Gastrocnemius medialis (tissue), 4 donors: ENCODE results near the gene ST6GALNAC6. TPM values are rescaled to one million over a fixed set of nuclear protein-coding genes. Genes with fewer than 3 reads are reported as not detected.
A peak's percentile ranks its signal among the peaks of the same experiment; 100 is the strongest.

Source experiments
- ATAC-seq, 2 donors: fragments of 150-250 bp; one replicate each; pipeline ENCODE4 v1.9.1; 2016
- DNase-seq, 2 donors: peaks; one replicate each; pipeline ENCODE4 v3.0.0-alpha.2; 2019
- H3K27ac ChIP-seq, 4 donors: fragments of 200-600 bp; sonication (generic); 1 replicate in 1 of 4; 2 replicates in 3 of 4; pipeline ENCODE4 v1.5.1; 2016 to 2018; ENCODE audit warnings: mild to moderate bottlenecking in 2 of 4, moderate library complexity in 1 of 4
- H3K27me3 ChIP-seq, 3 donors: fragments of 200-600 bp; sonication (generic) in 2 of 3; 1 replicate in 1 of 3; 2 replicates in 2 of 3; pipeline versions ENCODE4 v1.5.1 to v1.6.0; 2016 to 2019; ENCODE audit warnings: mild to moderate bottlenecking in 1 of 3, moderate library complexity in 1 of 3
- H3K36me3 ChIP-seq, 2 donors: fragments of 200-600 bp; sonication (generic) in 1 of 2; one replicate each; pipeline ENCODE4 v1.5.1; 2017 to 2018
- H3K4me1 ChIP-seq, 2 donors: fragments of 200-600 bp; sonication (generic) in 1 of 2; one replicate each; pipeline ENCODE4 v1.5.1; 2016 to 2017; ENCODE audit warnings: mild to moderate bottlenecking in 2 of 2
- H3K4me3 ChIP-seq, 4 donors: fragments of 200-600 bp; sonication (generic) in 3 of 4; 1 replicate in 1 of 4; 2 replicates in 3 of 4; pipeline ENCODE4 v1.5.1; 2016 to 2019; ENCODE audit warnings: mild to moderate bottlenecking in 2 of 4
- H3K9me3 ChIP-seq, 3 donors: fragments of 200-600 bp; sonication (generic) in 2 of 3; 1 replicate in 1 of 3; 2 replicates in 2 of 3; pipeline ENCODE4 v1.5.1; 2016 to 2019
- CTCF ChIP-seq, 5 experiments: fragments of 450-650 bp in 3 of 5; fragments of 200-600 bp in 2 of 5; sonication (generic) in 2 of 5; IDR thresholded peaks in 4 of 5; conservative IDR thresholded peaks in 1 of 5; 1 replicate in 4 of 5; 2 replicates in 1 of 5; pipeline ENCODE4 v1.5.1; 2016 to 2019; ENCODE audit warnings: antibody characterized with exemption in 5 of 5, mild to moderate bottlenecking in 3 of 5, moderate library complexity in 3 of 5
- POLR2A ChIP-seq, 2 donors: fragments of 450-650 bp; IDR thresholded peaks; one replicate each; pipeline ENCODE4 v1.6.1; 2017; ENCODE audit warnings: antibody characterized with exemption in 2 of 2, mild to moderate bottlenecking in 2 of 2, moderate library complexity in 2 of 2
- in situ Hi-C, 4 donors: fragments of 200-750 bp; cut with MboI; loops; one replicate each; pipeline versions ENCODE4 v1.15.0 to v1.8.0; 2017; ENCODE audit warnings: low sequenced_read_pairs in 4 of 4
- intact Hi-C: fragments of 100-400 bp; cut with DNase I; formaldehyde crosslinking; loops from one replicate; pipeline ENCODE4 v1.15.1; 2023; ENCODE audit warnings: low total_unique reads
- total RNA-seq, 4 donors: library from RNA; depleted of rRNA; stranded (reverse); fragments of >200 nt; gene quantifications; one replicate each; pipeline versions ENCODE4 v1.1.0 to v1.2.3, GENCODE V29; 2016

Gene ST6GALNAC6
- total RNA-seq, 4 donors from 2014 or later: 46.7 to 69.3 (median 56.9) TPM

- Histone ChIP-seq H3K36me3 (peaks cover 0 to 5% of the 10 kb centered on the region in 2 donors), H3K27me3 (no peaks in the 10 kb centered on the region), H3K27ac (peak overlapping the region; percentile 75 to 86 (median 78)), H3K4me1 (peaks cover 32 to 34% of the 10 kb centered on the region in 2 donors), H3K9me3 (no peaks in the 10 kb centered on the region), H3K4me3 (peak overlapping the region; percentile 60 to 97 (median 82))
- no peak for DNase-seq
- in situ Hi-C loops: loop anchor here in 1 of 4 donors (10.0 kb wide), 1 partner anchor 97 kb away; no protein-coding TSS in a partner anchor
- TF ChIP-seq CTCF (IDR thresholded peaks at IDR 0.05 in 4 of 5, conservative IDR thresholded peaks at IDR 0.05 in 1 of 5) (no peak), POLR2A (IDR thresholded peaks at IDR 0.05) (no peak)
- intact Hi-C loops: no loop called here
- ATAC-seq: no peak
These were observed 38.9 kb upstream of the ST6GALNAC6 start for GRCh38 chr9:127938298-127938690.

GRCh38 chr9:127937388-127938297, 38.2 kb upstream of the ST6GALNAC6 start, which contains the start of gene DPM2:
TSS of gene DPM2 (minus strand) at chr9:127937854. CDS start at chr9:127937820, 34 bp downstream.
- H3K9me3 ChIP-seq: no peaks in the 10 kb centered on the region
- peaks cover 0 to 2% (median 0%) of the 10 kb centered on the region in 3 donors for H3K27me3 ChIP-seq
- H3K27ac ChIP-seq: peak within 1 kb of the TSS; percentile 75 to 86 (median 78)
- H3K4me3 ChIP-seq: peak within 1 kb of the TSS; percentile 60 to 97 (median 82)
- H3K4me1 ChIP-seq: peaks cover 32 to 33% of the 10 kb centered on the region in 2 donors
- TF ChIP-seq CTCF (IDR thresholded peaks at IDR 0.05 in 4 of 5, conservative IDR thresholded peaks at IDR 0.05 in 1 of 5) (no peak), POLR2A (IDR thresholded peaks at IDR 0.05) (peak; percentile 42 to 73)
- intact Hi-C loops: no loop called here
- peak; percentile 63 to 71 for DNase-seq
- in situ Hi-C loops: loop anchor here in 1 of 4 donors (10.0 kb wide), 1 partner anchor 97 kb away; no protein-coding TSS in a partner anchor
- H3K36me3 ChIP-seq: peaks cover 0 to 5% of the 10 kb centered on the region in 2 donors
- peak; percentile 76 for ATAC-seq

- H3K36me3 ChIP-seq: peaks cover 0 to 5% of the 10 kb centered on the region in 2 donors
- ATAC-seq (peak in 1 of 2 donors; percentile 5), DNase-seq (no peak)
- in situ Hi-C loops (loop anchor here in 1 of 4 donors (10.0 kb wide), 1 partner anchor 98 kb away; no protein-coding TSS in a partner anchor), intact Hi-C loops (no loop called here)
- H3K4me1 ChIP-seq: peaks cover 26 to 27% of the 10 kb centered on the region in 2 donors
- H3K27ac ChIP-seq: peak overlapping the region; percentile 75 to 86 (median 78)
- no peak for TF ChIP-seq POLR2A (IDR thresholded peaks at IDR 0.05)
- no peak for TF ChIP-seq CTCF (IDR thresholded peaks at IDR 0.05 in 4 of 5, conservative IDR thresholded peaks at IDR 0.05 in 1 of 5)
- no peaks in the 10 kb centered on the region for H3K9me3 ChIP-seq
- H3K27me3 ChIP-seq: peaks cover 0 to 5% (median 0%) of the 10 kb centered on the region in 3 donors
- peak overlapping the region; percentile 60 to 97 (median 82) for H3K4me3 ChIP-seq
These were observed 37.6 kb upstream of the ST6GALNAC6 start for GRCh38 chr9:127937056-127937387.

GRCh38 chr9:127936347-127936852, 37.0 kb upstream of the ST6GALNAC6 start:
- intact Hi-C loops: no loop called here
- peak overlapping the region in 3 of 4 donors; percentile 60 to 97 (median 95) for H3K4me3 ChIP-seq

More at GRCh38 chr9:127936347-127936852, 37.0 kb upstream of the ST6GALNAC6 start:
- DNase-seq: no peak
- Histone ChIP-seq H3K36me3 (peaks cover 0 to 5% of the 10 kb centered on the region in 2 donors), H3K27ac (no peak overlapping the region), H3K9me3 (no peaks in the 10 kb centered on the region), H3K4me1 (peaks cover 26 to 28% of the 10 kb centered on the region in 2 donors), H3K27me3 (peaks cover 0 to 5% (median 0%) of the 10 kb centered on the region in 3 donors)
- TF ChIP-seq POLR2A (IDR thresholded peaks at IDR 0.05): no peak
- no peak for TF ChIP-seq CTCF (IDR thresholded peaks at IDR 0.05 in 4 of 5, conservative IDR thresholded peaks at IDR 0.05 in 1 of 5)
- in situ Hi-C loops: loop anchor here in 1 of 4 donors (10.0 kb wide), 1 partner anchor 98 kb away; no protein-coding TSS in a partner anchor
- no peak for ATAC-seq
